Kidney epithelial cell (primary cell): ENCODE data around the gene DMGDH. TPM values are rescaled to one million over a fixed set of nuclear protein-coding genes. Genes with fewer than 3 reads are reported as not detected.

Experiments
- DNase-seq: peaks from one replicate; pipeline ENCODE4 v3.0.0-alpha.2; 2010; ENCODE audit warnings: low read depth
- H3K27me3 ChIP-seq: 2 replicates; pipeline ENCODE4 v1.6.0; 2011; ENCODE audit warnings: low read length; ENCODE audit not compliant: control insufficient read depth, insufficient read depth
- H3K36me3 ChIP-seq: 2 replicates; pipeline ENCODE4 v1.5.1; 2011; ENCODE audit warnings: low read length; ENCODE audit not compliant: control insufficient read depth, insufficient read depth
- H3K4me3 ChIP-seq: 2 replicates; pipeline ENCODE4 v1.5.1; 2011; ENCODE audit warnings: low read depth, mild to moderate bottlenecking, control low read depth, low read length
- total RNA-seq: library from RNA; depleted of rRNA; stranded (reverse); fragments of >200 nt; gene quantifications from 2 replicates; pipeline ENCODE4 v1.2.3, GENCODE V29; 2015
- TF ChIP-seq, protein P1 (sequence below): IDR thresholded peaks from 2 replicates; pipeline ENCODE4 v1.5.1; 2011; ENCODE audit warnings: mild to moderate bottlenecking, moderate library complexity, low read length, control low read depth, inconsistent platforms; ENCODE audit not compliant: insufficient read depth, poor library complexity, severe bottlenecking

The DMGDH gene
- total RNA-seq, 1 donor from 2014 or later = 4.2 TPM

DNA sequence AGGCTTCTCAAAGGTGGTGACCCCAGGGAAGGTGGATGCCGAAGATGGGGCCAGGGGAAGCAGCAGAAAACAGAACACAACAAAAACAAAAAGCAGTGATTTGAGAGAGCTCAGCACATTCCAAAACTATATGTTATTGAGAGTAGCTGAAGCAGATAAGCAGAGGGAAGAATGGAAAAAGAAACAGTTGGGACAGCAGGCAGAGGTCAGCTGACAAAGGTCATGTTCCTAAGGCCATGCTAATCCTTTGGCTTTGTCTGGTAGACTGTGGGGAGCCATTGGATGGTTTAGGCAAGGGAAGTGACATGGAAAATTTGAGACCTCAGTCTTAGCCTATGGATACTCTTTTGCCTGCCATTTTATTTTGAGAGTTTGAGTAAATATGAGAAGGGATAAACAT lies 14.5 kb downstream of the DMGDH start:
- no peak for DNase-seq
- no peak overlapping the region for H3K4me3 ChIP-seq
- TF ChIP-seq, protein P1, sequence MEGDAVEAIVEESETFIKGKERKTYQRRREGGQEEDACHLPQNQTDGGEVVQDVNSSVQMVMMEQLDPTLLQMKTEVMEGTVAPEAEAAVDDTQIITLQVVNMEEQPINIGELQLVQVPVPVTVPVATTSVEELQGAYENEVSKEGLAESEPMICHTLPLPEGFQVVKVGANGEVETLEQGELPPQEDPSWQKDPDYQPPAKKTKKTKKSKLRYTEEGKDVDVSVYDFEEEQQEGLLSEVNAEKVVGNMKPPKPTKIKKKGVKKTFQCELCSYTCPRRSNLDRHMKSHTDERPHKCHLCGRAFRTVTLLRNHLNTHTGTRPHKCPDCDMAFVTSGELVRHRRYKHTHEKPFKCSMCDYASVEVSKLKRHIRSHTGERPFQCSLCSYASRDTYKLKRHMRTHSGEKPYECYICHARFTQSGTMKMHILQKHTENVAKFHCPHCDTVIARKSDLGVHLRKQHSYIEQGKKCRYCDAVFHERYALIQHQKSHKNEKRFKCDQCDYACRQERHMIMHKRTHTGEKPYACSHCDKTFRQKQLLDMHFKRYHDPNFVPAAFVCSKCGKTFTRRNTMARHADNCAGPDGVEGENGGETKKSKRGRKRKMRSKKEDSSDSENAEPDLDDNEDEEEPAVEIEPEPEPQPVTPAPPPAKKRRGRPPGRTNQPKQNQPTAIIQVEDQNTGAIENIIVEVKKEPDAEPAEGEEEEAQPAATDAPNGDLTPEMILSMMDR = no peak

DNA sequence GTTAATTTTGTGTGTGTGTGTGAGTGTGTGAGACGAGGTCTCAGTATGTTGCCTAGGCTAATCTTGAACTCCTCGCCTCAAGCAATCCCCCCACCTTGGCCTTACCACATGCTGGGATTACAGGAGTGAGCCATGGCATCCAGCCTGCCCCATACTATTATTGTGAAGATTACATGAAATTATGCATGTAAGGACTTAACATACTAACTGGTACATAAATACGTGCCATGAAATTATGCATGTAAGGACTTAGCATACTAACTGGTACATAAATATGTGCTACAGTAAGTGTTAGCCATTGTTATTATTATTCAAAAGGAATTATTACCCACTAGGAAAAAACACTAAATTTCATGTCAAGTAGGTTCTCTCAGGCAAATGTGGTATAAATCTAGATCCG lies 16.2 kb downstream of the DMGDH start:
- DNase-seq = no peak
- Histone ChIP-seq H3K4me3 (no peak overlapping the region), H3K36me3 (no peaks in the 10 kb centered on the region), H3K27me3 (no peaks in the 10 kb centered on the region)
- TF ChIP-seq, protein P1 = no peak

More for the DNA sequence above, 14.5 kb downstream of the DMGDH start:
- H3K27me3 ChIP-seq = no peaks in the 10 kb centered on the region
- H3K36me3 ChIP-seq = no peaks in the 10 kb centered on the region

DNA sequence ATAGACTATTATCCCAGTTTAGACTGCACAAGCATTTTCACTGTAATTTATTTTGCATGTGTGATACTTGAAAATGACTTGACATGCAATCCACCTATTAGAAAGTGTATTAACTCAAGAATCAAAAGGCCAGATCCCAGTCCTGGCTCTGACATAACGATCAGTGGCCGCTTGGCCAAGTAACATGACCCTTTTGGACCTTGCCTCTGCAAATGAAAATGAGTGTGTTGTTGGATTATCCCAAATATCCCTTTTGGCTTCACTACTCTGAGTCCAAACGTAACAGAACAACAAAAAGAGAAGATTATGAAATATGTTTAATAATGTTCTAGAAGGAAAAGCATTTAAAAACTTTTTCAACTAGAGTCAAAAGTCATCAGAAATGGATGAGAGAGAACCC lies 19.0 kb downstream of the DMGDH start:
- H3K27me3 ChIP-seq = no peaks in the 10 kb centered on the region
- no peak overlapping the region for H3K4me3 ChIP-seq
- no peak for DNase-seq
- TF ChIP-seq, protein P1 = no peak
- no peaks in the 10 kb centered on the region for H3K36me3 ChIP-seq

DNA sequence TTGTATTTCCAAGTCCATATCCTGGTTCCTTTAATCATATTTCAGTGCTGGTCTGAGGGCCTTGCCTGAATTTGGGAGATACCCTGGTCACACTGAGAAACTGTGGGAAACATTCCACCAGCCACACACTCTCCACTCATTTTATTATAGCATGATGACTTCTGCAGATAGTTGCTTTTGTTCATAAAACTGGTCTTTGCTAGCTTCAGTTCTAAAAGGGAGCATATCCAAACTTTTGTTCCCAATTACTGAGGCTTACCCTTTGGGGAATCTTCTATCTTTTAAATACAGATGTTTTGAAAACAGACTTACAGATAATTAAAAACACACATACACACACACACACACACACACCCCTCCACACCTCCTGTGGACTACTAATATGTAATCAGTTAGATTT lies 21.0 kb downstream of the DMGDH start:
- H3K27me3 ChIP-seq = no peaks in the 10 kb centered on the region
- H3K4me3 ChIP-seq = no peak overlapping the region
- TF ChIP-seq, protein P1 = no peak
- no peak for DNase-seq
- H3K36me3 ChIP-seq = no peaks in the 10 kb centered on the region

DNA sequence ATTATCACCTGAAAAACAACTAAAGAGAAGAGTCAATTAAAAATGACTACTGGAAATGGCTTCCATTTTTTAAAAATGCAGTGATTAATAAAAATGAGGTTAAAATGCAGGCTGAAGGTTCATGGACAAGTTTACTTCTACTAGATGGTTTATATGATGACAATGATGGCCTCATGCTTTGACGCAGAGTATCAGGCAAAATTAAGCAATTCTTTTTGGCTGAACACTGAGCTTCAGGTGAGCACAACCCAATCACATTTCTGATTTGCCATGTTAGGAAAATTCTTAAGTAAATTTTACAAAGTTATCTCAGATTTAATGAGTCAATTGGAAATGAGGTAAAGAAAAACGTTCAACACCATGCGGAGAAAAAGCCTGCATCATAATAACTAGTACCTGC lies 22.3 kb downstream of the DMGDH start:
- Histone ChIP-seq H3K27me3 (no peaks in the 10 kb centered on the region), H3K36me3 (no peaks in the 10 kb centered on the region), H3K4me3 (no peak overlapping the region)
- DNase-seq = no peak
- TF ChIP-seq, protein P1 = no peak

DNA sequence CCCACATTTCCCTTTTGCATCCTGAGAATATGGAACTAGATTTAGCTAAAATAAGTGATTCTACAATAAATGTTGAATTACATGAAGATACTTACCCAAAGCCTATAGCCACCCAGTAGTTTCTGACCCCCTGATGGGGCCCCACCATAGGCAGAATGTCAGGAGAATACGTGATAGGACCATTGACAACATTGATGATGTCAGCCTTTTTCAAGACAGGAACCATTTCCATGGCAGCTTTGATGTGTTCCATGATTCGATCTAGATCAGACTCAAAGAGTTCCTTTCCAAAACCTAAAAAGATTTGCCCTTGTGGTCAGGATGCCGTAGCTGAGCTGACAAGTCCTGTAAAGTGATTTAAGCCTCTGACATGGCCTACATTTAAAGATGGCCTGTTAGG lies 27.3 kb downstream of the DMGDH start:
- TF ChIP-seq, protein P1 = no peak
- Histone ChIP-seq H3K27me3 (no peaks in the 10 kb centered on the region), H3K36me3 (no peaks in the 10 kb centered on the region), H3K4me3 (no peak overlapping the region)
- DNase-seq = no peak
